Measurements from ENCODE around the gene TMEM181.

TMEM181 gene

GRCh38 chr6:158545043-158545966 is 14.6 kb upstream of the TMEM181 start:
- no peak overlapping the region for H3K4me2 ChIP-seq
- no peaks in the 10 kb centered on the region for H3K4me1 ChIP-seq (ENCODE audit: low read depth, poor library complexity, severe bottlenecking)
- no peak overlapping the region for H3K9ac ChIP-seq
- TF ChIP-seq CTCF (conservative IDR thresholded peaks at IDR 0.05; ENCODE audit: low read depth, low read length) = no peak
- H3K36me3 ChIP-seq (ENCODE audit: insufficient read depth) = no peaks in the 10 kb centered on the region
- H3K27me3 ChIP-seq (ENCODE audit: insufficient read depth, low read depth) = peaks cover 8% of the 10 kb centered on the region; the same call in 1 of the 2 replicates
- no peak overlapping the region for H2AFZ ChIP-seq (ENCODE audit: low read depth)
- H3K27ac ChIP-seq = no peak overlapping the region
- H4K20me1 ChIP-seq (ENCODE audit: insufficient read depth) = no peaks in the 10 kb centered on the region
- no peaks in the 10 kb centered on the region for H3K79me2 ChIP-seq (ENCODE audit: insufficient read depth, low read depth)
- no peak overlapping the region for H3K4me3 ChIP-seq (IDR thresholded peaks at IDR 0.05; ENCODE audit: insufficient read depth, low read depth, low read length)

GRCh38 chr6:158548418-158549161 is 11.3 kb upstream of the TMEM181 start:
- Histone ChIP-seq H3K27me3 (ENCODE audit: insufficient read depth, low read depth) (peaks cover 26% of the 10 kb centered on the region; the same call in 1 of the 2 replicates), H2AFZ (ENCODE audit: low read depth) (no peak overlapping the region), H4K20me1 (ENCODE audit: insufficient read depth) (no peaks in the 10 kb centered on the region), H3K4me1 (ENCODE audit: low read depth, poor library complexity, severe bottlenecking) (peaks cover 20% of the 10 kb centered on the region), H3K27ac (no peak overlapping the region), H3K4me3 (IDR thresholded peaks at IDR 0.05; ENCODE audit: insufficient read depth, low read depth, low read length) (no peak overlapping the region), H3K4me2 (no peak overlapping the region), H3K79me2 (ENCODE audit: insufficient read depth, low read depth) (no peaks in the 10 kb centered on the region), H3K36me3 (ENCODE audit: insufficient read depth) (no peaks in the 10 kb centered on the region), H3K9ac (no peak overlapping the region)
- TF ChIP-seq CTCF (conservative IDR thresholded peaks at IDR 0.05; ENCODE audit: low read depth, low read length) = no peak

GRCh38 chr6:158552055-158552795 is 7.7 kb upstream of the TMEM181 start:
- H3K4me3 ChIP-seq (IDR thresholded peaks at IDR 0.05; ENCODE audit: insufficient read depth, low read depth, low read length) = no peak overlapping the region
- no peak overlapping the region for H3K27ac ChIP-seq
- H3K4me2 ChIP-seq = peak overlapping the region; percentile 0; the same call in 1 of the 2 replicates
- TF ChIP-seq CTCF (conservative IDR thresholded peaks at IDR 0.05; ENCODE audit: low read depth, low read length) = no peak
- H3K79me2 ChIP-seq (ENCODE audit: insufficient read depth, low read depth) = no peaks in the 10 kb centered on the region
- H4K20me1 ChIP-seq (ENCODE audit: insufficient read depth) = no peaks in the 10 kb centered on the region
- H3K36me3 ChIP-seq (ENCODE audit: insufficient read depth) = no peaks in the 10 kb centered on the region
- no peak overlapping the region for H3K9ac ChIP-seq
- H2AFZ ChIP-seq (ENCODE audit: low read depth) = no peak overlapping the region
- H3K27me3 ChIP-seq (ENCODE audit: insufficient read depth, low read depth) = peaks cover 32% of the 10 kb centered on the region; the same call in 1 of the 2 replicates
- H3K4me1 ChIP-seq (ENCODE audit: low read depth, poor library complexity, severe bottlenecking) = peaks cover 21% of the 10 kb centered on the region

- Histone ChIP-seq H3K27me3 (ENCODE audit: insufficient read depth, low read depth) (peaks cover 32% of the 10 kb centered on the region; the same call in 1 of the 2 replicates), H2AFZ (ENCODE audit: low read depth) (no peak overlapping the region)
- no peak for TF ChIP-seq CTCF (conservative IDR thresholded peaks at IDR 0.05; ENCODE audit: low read depth, low read length)
These were observed 7.1 kb upstream of the TMEM181 start for GRCh38 chr6:158552796-158553138.

More at GRCh38 chr6:158552796-158553138, 7.1 kb upstream of the TMEM181 start:
- Histone ChIP-seq H3K27ac (no peak overlapping the region), H3K4me3 (IDR thresholded peaks at IDR 0.05; ENCODE audit: insufficient read depth, low read depth, low read length) (no peak overlapping the region), H3K4me2 (no peak overlapping the region), H3K4me1 (ENCODE audit: low read depth, poor library complexity, severe bottlenecking) (peaks cover 21% of the 10 kb centered on the region), H4K20me1 (ENCODE audit: insufficient read depth) (no peaks in the 10 kb centered on the region), H3K79me2 (ENCODE audit: insufficient read depth, low read depth) (no peaks in the 10 kb centered on the region), H3K36me3 (ENCODE audit: insufficient read depth) (no peaks in the 10 kb centered on the region), H3K9ac (no peak overlapping the region)
